Neural progenitor cell (in vitro differentiated cells): ENCODE measurements around the gene TRIO.

ENCODE experiments used
- EZH2 ChIP-seq: fragments of 200-600 bp; sonication (generic); IDR thresholded peaks from 2 replicates; pipeline ENCODE4 v1.6.1; 2017; ENCODE audit warnings: antibody characterized with exemption, mild to moderate bottlenecking, moderate library complexity
- EZH2phosphoT487 ChIP-seq: fragments of 200-600 bp; sonication (generic); IDR thresholded peaks from 2 replicates; pipeline ENCODE4 v1.6.1; 2017; ENCODE audit warnings: antibody characterized with exemption
- TF ChIP-seq, protein P1 (sequence below): fragments of 200-600 bp; sonication (generic); IDR thresholded peaks from 2 replicates; pipeline ENCODE4 v1.5.1; 2017; ENCODE audit warnings: antibody characterized with exemption, mild to moderate bottlenecking

DNA sequence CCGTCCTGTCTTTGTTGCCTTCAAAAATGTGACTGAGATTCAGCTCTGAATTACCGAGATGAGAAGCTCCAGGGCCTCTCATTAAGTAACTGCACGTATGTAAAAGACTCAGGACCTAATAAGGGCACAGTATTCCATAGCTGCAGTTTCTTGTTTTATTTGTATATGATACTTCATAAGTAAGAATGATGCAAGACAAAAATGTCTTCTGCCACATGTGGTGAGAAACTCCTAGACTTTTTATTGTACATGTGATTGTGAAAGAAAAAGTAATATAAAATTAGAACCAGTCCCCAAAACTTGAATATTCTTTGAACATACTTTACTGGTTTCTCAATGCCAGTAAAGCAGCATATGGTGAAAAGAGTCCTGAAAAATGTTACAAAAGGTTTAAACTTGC, 328.4 kb downstream of the TRIO start:
- TF ChIP-seq EZH2phosphoT487 = no peak
- TF ChIP-seq, protein P1, sequence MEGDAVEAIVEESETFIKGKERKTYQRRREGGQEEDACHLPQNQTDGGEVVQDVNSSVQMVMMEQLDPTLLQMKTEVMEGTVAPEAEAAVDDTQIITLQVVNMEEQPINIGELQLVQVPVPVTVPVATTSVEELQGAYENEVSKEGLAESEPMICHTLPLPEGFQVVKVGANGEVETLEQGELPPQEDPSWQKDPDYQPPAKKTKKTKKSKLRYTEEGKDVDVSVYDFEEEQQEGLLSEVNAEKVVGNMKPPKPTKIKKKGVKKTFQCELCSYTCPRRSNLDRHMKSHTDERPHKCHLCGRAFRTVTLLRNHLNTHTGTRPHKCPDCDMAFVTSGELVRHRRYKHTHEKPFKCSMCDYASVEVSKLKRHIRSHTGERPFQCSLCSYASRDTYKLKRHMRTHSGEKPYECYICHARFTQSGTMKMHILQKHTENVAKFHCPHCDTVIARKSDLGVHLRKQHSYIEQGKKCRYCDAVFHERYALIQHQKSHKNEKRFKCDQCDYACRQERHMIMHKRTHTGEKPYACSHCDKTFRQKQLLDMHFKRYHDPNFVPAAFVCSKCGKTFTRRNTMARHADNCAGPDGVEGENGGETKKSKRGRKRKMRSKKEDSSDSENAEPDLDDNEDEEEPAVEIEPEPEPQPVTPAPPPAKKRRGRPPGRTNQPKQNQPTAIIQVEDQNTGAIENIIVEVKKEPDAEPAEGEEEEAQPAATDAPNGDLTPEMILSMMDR = no peak
- TF ChIP-seq EZH2 = no peak
